CD4-positive, alpha-beta T cell (primary cell): ENCODE measurements around the gene OPA3. TPM values are rescaled to one million over a fixed set of nuclear protein-coding genes. Genes with fewer than 3 reads are reported as not detected.

Experiments used
- ATAC-seq: fragments of 200-7000 bp; cut with Tn5 transposase; one replicate; pipeline ENCODE4 v1.10.0; 2022; ENCODE audit warnings: mild to moderate bottlenecking; ENCODE audit not compliant: poor library complexity
- CTCF ChIA-PET: fragments of 350-600 bp; sonication (Branson Sonifier 250); formaldehyde crosslinking; loops from one replicate; lab custom pipeline; 2021; ENCODE audit warnings: antibody characterized with exemption, inconsistent platforms; lab: Charles Lee
- POLR2A ChIA-PET: fragments of 350-600 bp; sonication (Branson Sonifier 250); formaldehyde crosslinking; loops from one replicate; lab custom pipeline; 2021; ENCODE audit warnings: antibody characterized with exemption, inconsistent platforms; lab: Charles Lee
- DNase-seq, 14 experiments: peaks; one replicate each; pipeline ENCODE4 v3.0.0-alpha.2; 2013 to 2020; ENCODE audit warnings: mixed read lengths in 2 of 14
- H3K27ac ChIP-seq, 2 donors: one replicate each; pipeline versions ENCODE4 v1.5.1 to v1.7.0; 2013; ENCODE audit warnings: low read length in 2 of 2, low read depth in 1 of 2, mild to moderate bottlenecking in 1 of 2
- H3K27me3 ChIP-seq, 2 experiments: 1 replicate in 1 of 2; 2 replicates in 1 of 2; pipeline versions ENCODE4 v1.6.1 to v1.7.0; 2013; ENCODE audit warnings: low read length in 2 of 2, control low read depth in 1 of 2, mild to moderate bottlenecking in 1 of 2, moderate library complexity in 1 of 2; ENCODE audit not compliant: insufficient read depth in 2 of 2, control insufficient read depth in 1 of 2
- H3K36me3 ChIP-seq: one replicate; pipeline ENCODE4 v1.6.1; 2013; ENCODE audit warnings: low read length, control low read depth; ENCODE audit not compliant: insufficient read depth
- H3K4me1 ChIP-seq: one replicate; pipeline ENCODE4 v1.6.1; 2013; ENCODE audit warnings: low read length, control low read depth; ENCODE audit not compliant: insufficient read depth
- H3K4me3 ChIP-seq: one replicate; pipeline ENCODE4 v1.5.1; 2013; ENCODE audit warnings: mild to moderate bottlenecking, low read length, moderate library complexity
- H3K9me3 ChIP-seq, 2 experiments: 1 replicate in 1 of 2; 2 replicates in 1 of 2; pipeline versions ENCODE4 v1.6.1 to v1.7.0; 2013; ENCODE audit warnings: low read length in 2 of 2, mild to moderate bottlenecking in 2 of 2, control low read depth in 1 of 2, moderate library complexity in 1 of 2; ENCODE audit not compliant: control insufficient read depth in 1 of 2, insufficient read depth in 1 of 2
- H3K27ac Mint-ChIP-seq: one replicate; pipeline ENCODE4 v1.8.0; 2020; ENCODE audit warnings: mixed read lengths
- H3K27me3 Mint-ChIP-seq: one replicate; pipeline ENCODE4 v1.8.0; 2021; ENCODE audit warnings: mixed read lengths
- H3K36me3 Mint-ChIP-seq: one replicate; pipeline ENCODE4 v1.8.0; 2021; ENCODE audit warnings: low read depth, mixed read lengths
- H3K4me1 Mint-ChIP-seq: one replicate; pipeline ENCODE4 v1.8.0; 2021; ENCODE audit warnings: low read depth, mixed read lengths
- H3K4me3 Mint-ChIP-seq: one replicate; pipeline ENCODE4 v1.8.0; 2020; ENCODE audit warnings: mild to moderate bottlenecking, mixed read lengths
- H3K9me3 Mint-ChIP-seq: one replicate; pipeline ENCODE4 v1.8.0; 2020; ENCODE audit warnings: mixed read lengths
- intact Hi-C, 2 experiments: fragments of 100-400 bp; cut with DNase I in 1 of 2; cut with micrococcal nuclease in 1 of 2; formaldehyde crosslinking; loops; one replicate each; pipeline versions ENCODE4 v1.15.1 to v1.9.0; 2023 to 2025; cut with DNase I, micrococcal nuclease
- total RNA-seq, 174 experiments: library from RNA in 2 of 174; stranded (reverse) in 2 of 174; gene quantifications; one replicate each; pipeline ENCODE4 v1.2.3 and lab custom pipeline; 2021 to 2026
- TF ChIP-seq, protein P1 (sequence below): fragments of 200-600 bp; IDR thresholded peaks from one replicate; pipeline ENCODE4 v1.8.0; 2022; ENCODE audit warnings: antibody characterized with exemption, mild to moderate bottlenecking

OPA3 gene
- total RNA-seq, 2 experiments from 2014 or later = 3.1 to 3.2 TPM

DNA sequence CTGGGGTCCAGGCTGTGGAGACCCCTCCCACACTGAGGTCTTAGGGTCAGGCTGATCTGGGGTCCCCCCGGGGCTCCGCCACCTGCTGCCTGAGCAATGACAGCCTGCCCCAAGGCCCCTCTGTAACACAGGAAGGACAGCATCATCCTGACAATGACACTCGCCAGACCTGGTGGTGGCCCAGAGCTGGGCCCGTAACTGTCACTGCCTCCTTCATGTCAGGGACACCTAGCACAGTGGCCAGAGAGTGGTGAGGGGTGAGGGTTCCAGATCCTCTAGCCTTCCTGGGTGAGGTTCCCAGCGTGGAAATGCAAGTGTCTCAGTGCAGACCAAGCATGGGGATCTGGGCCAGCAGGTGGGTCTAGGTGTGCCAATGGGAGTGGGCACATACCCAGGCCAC lies 27.8 kb downstream of the OPA3 start:
- Histone ChIP-seq H3K27me3 (no peaks in the 10 kb centered on the region), H3K36me3 (peaks cover 6% of the 10 kb centered on the region), H3K9me3 (no peaks in the 10 kb centered on the region), H3K4me3 (no peak overlapping the region), H3K27ac (no peak overlapping the region), H3K4me1 (peaks cover 14% of the 10 kb centered on the region)
- H3K27me3 Mint-ChIP-seq = no peaks in the 10 kb centered on the region
- TF ChIP-seq, protein P1, sequence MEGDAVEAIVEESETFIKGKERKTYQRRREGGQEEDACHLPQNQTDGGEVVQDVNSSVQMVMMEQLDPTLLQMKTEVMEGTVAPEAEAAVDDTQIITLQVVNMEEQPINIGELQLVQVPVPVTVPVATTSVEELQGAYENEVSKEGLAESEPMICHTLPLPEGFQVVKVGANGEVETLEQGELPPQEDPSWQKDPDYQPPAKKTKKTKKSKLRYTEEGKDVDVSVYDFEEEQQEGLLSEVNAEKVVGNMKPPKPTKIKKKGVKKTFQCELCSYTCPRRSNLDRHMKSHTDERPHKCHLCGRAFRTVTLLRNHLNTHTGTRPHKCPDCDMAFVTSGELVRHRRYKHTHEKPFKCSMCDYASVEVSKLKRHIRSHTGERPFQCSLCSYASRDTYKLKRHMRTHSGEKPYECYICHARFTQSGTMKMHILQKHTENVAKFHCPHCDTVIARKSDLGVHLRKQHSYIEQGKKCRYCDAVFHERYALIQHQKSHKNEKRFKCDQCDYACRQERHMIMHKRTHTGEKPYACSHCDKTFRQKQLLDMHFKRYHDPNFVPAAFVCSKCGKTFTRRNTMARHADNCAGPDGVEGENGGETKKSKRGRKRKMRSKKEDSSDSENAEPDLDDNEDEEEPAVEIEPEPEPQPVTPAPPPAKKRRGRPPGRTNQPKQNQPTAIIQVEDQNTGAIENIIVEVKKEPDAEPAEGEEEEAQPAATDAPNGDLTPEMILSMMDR = no peak
- ChIA-PET CTCF (interaction anchor here (2.3 kb wide), 1 partner anchor 12 kb away, joined by 11 read pairs; no protein-coding TSS in a partner anchor), POLR2A (no interaction called here)
- intact Hi-C loops = loop anchor here (5.0 kb wide), 3 partner anchors 50 to 130 kb away; partner anchors contain the start of gene VASP (in 1 of the 2)
- ATAC-seq (no peak), DNase-seq (no peak)
- H3K36me3 Mint-ChIP-seq = peaks cover 2% of the 10 kb centered on the region
- H3K27ac Mint-ChIP-seq = no peak overlapping the region
- no peaks in the 10 kb centered on the region for H3K9me3 Mint-ChIP-seq
- no peak overlapping the region for H3K4me3 Mint-ChIP-seq
- H3K4me1 Mint-ChIP-seq = peaks cover 30% of the 10 kb centered on the region

DNA sequence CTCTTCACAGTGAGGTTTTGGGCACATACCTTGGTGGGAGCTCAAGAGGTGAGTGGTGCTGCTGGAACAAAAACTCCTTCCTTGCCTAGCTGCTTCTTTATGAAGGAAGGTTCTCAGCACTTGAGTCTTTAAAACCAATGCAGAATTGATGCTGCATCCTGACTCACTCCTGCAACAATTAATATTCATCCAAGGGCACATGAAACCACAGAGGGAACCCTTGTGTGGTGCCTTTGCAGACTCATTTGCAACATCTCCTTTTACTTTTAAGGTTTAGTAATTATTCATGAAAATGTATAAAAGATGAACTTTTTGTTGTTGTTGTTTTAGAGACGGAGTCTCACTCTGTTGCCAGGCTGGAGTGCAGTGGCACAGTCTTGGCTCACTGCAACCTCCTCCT lies 30.1 kb downstream of the OPA3 start:
- Mint-ChIP-seq H3K9me3 (no peaks in the 10 kb centered on the region), H3K4me1 (peaks cover 13% of the 10 kb centered on the region), H3K36me3 (peaks cover 10% of the 10 kb centered on the region), H3K4me3 (no peak overlapping the region), H3K27ac (no peak overlapping the region), H3K27me3 (no peaks in the 10 kb centered on the region)
- intact Hi-C loops = no loop called here
- ATAC-seq = no peak
- ChIA-PET POLR2A (no interaction called here), CTCF (no interaction called here)
- Histone ChIP-seq H3K27me3 (no peaks in the 10 kb centered on the region), H3K36me3 (peaks cover 6% of the 10 kb centered on the region), H3K4me1 (peaks cover 12% of the 10 kb centered on the region), H3K4me3 (no peak overlapping the region), H3K27ac (no peak overlapping the region), H3K9me3 (no peaks in the 10 kb centered on the region)
- TF ChIP-seq, protein P1 = no peak
- DNase-seq = no peak

DNA sequence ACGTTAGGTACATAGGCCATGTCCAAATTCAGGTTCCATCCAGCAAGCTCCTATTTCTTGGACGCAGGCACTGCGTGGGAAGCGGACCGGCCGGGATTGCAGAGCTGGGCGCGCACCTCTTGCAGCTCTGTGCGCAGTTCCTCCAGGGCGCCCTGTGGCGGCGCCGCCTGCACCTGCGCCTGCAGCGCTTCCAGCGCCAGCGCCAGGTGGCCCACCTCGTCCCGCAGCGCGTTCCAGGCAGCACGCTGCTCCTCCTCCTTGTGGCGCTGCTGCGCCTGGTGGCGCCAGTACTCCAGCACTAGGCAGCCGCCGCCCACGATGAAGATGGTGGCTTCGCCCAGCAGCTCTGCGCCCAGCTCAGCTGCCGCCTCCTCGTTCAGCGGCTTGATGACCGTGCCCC lies 31.1 kb downstream of the OPA3 start:
- Mint-ChIP-seq H3K9me3 (no peaks in the 10 kb centered on the region), H3K4me3 (no peak overlapping the region), H3K4me1 (peaks cover 4% of the 10 kb centered on the region), H3K27ac (no peak overlapping the region), H3K27me3 (no peaks in the 10 kb centered on the region), H3K36me3 (peaks cover 10% of the 10 kb centered on the region)
- H3K4me1 ChIP-seq = peaks cover 7% of the 10 kb centered on the region
- intact Hi-C loops = no loop called here
- POLR2A ChIA-PET = no interaction called here
- no peak overlapping the region for H3K4me3 ChIP-seq
- no peak overlapping the region for H3K27ac ChIP-seq
- H3K9me3 ChIP-seq = no peaks in the 10 kb centered on the region
- TF ChIP-seq, protein P1 = no peak
- ATAC-seq (no peak), DNase-seq (no peak)
- CTCF ChIA-PET = no interaction called here
- no peaks in the 10 kb centered on the region for H3K27me3 ChIP-seq
- peaks cover 6% of the 10 kb centered on the region for H3K36me3 ChIP-seq
